H1 (cell line): ENCODE data around the gene ADIPOR2. TPM values are rescaled to one million over a fixed set of nuclear protein-coding genes. Genes with fewer than 3 reads are reported as not detected.

Experiments
- CTCF ChIA-PET: fragments of 300-600 bp; sonication (Branson Sonifier 250); formaldehyde crosslinking; loops from one replicate; lab custom pipeline; 2021; ENCODE audit not compliant: partially characterized antibody; lab: Charles Lee
- POLR2A ChIA-PET: fragments of 300-600 bp; sonication (Branson Sonifier 250); formaldehyde crosslinking; loops from one replicate; lab custom pipeline; 2021; ENCODE audit warnings: inconsistent platforms; ENCODE audit not compliant: partially characterized antibody; lab: Charles Lee
- DNase-seq, 2 experiments: peaks; one replicate each; pipeline versions ENCODE4 v3.0.0 to v3.0.0-alpha.2; 2010 to 2022; ENCODE audit warnings: low spot score in 2 of 2, low read depth in 1 of 2, mixed read lengths in 1 of 2
- FAIRE-seq: peaks from 2 replicates; lab custom pipeline; 2011; peaks lifted over from hg19 to GRCh38; lab: Jason Lieb, UNC
- H2AFZ ChIP-seq: 2 replicates; pipeline ENCODE4 v1.8.1; 2012; ENCODE audit warnings: low read length, inconsistent platforms
- H2AK5ac ChIP-seq: 2 replicates; pipeline ENCODE4 v1.6.1; 2013; ENCODE audit warnings: low read depth, low read length
- H2BK120ac ChIP-seq: replicated peaks from 2 replicates; pipeline ENCODE3; 2013; ENCODE audit warnings: low read depth, low read length, inconsistent platforms
- H2BK12ac ChIP-seq: 2 replicates; pipeline ENCODE4 v1.6.1; 2013; ENCODE audit warnings: low read depth, low read length
- H2BK15ac ChIP-seq: 2 replicates; pipeline ENCODE4 v1.6.1; 2013; ENCODE audit warnings: low read length
- H2BK20ac ChIP-seq: 2 replicates; pipeline ENCODE4 v1.6.1; 2013; ENCODE audit warnings: low read length
- H2BK5ac ChIP-seq: 2 replicates; pipeline ENCODE4 v1.6.1; 2013; ENCODE audit warnings: low read depth, low read length
- H3K14ac ChIP-seq: 2 replicates; pipeline ENCODE4 v1.6.1; 2013; ENCODE audit warnings: inconsistent platforms; ENCODE audit not compliant: insufficient read length
- H3K18ac ChIP-seq: 2 replicates; pipeline ENCODE4 v1.6.1; 2013; ENCODE audit warnings: low read length; ENCODE audit errors: extremely low read depth
- H3K23ac ChIP-seq: 2 replicates; pipeline ENCODE4 v1.6.1; 2013; ENCODE audit warnings: inconsistent platforms; ENCODE audit not compliant: insufficient read length
- H3K23me2 ChIP-seq: 2 replicates; pipeline ENCODE4 v1.6.1; 2013; ENCODE audit warnings: low read depth, low read length
- H3K27ac ChIP-seq: 2 replicates; pipeline ENCODE4 v1.6.1; 2011; ENCODE audit warnings: low read depth, low read length, inconsistent platforms
- H3K27me3 ChIP-seq, 4 experiments: replicated peaks in 1 of 4; 1 replicate in 1 of 4; 2 replicates in 3 of 4; pipeline versions ENCODE4 v1.6.1 to v1.8.1; 2011 to 2013; ENCODE audit warnings: low read length in 3 of 4, mild to moderate bottlenecking in 3 of 4, inconsistent platforms in 2 of 4, mixed read lengths in 2 of 4, moderate library complexity in 1 of 4; ENCODE audit not compliant: control insufficient read depth in 3 of 4, insufficient read depth in 3 of 4; ENCODE audit errors: extremely low read depth in 1 of 4
- H3K36me3 ChIP-seq, 4 experiments: 2 replicates each; pipeline versions ENCODE4 v1.6.1 to v1.8.1; 2011 to 2013; ENCODE audit warnings: mild to moderate bottlenecking in 4 of 4, low read length in 3 of 4, moderate library complexity in 2 of 4, control low read depth in 1 of 4, inconsistent platforms in 1 of 4; ENCODE audit not compliant: insufficient read depth in 4 of 4, control insufficient read depth in 2 of 4
- H3K4ac ChIP-seq: replicated peaks from 2 replicates; pipeline ENCODE3; 2013; ENCODE audit warnings: low read length, low read depth, mixed read lengths, inconsistent platforms; ENCODE audit not compliant: insufficient read length
- H3K4me1 ChIP-seq, 4 experiments: replicated peaks in 1 of 4; 1 replicate in 1 of 4; 2 replicates in 3 of 4; pipeline versions ENCODE4 v1.6.1 to v1.8.1; 2011 to 2013; ENCODE audit warnings: low read length in 3 of 4, inconsistent platforms in 2 of 4, mixed read lengths in 1 of 4; ENCODE audit not compliant: insufficient read depth in 4 of 4, control insufficient read depth in 3 of 4
- H3K4me2 ChIP-seq, 2 experiments: 2 replicates each; pipeline versions ENCODE4 v1.6.1 to v1.8.1; 2011 to 2013; ENCODE audit warnings: low read depth in 2 of 2, low read length in 2 of 2, control low read depth in 1 of 2, inconsistent platforms in 1 of 2, mild to moderate bottlenecking in 1 of 2; ENCODE audit not compliant: insufficient read depth in 1 of 2
- H3K4me3 ChIP-seq, 4 experiments: fragments of 200-600, 300-600 bp in 1 of 4; sonication (generic), shearing (Covaris generic), sonication (Bioruptor Twin) in 1 of 4; 2 replicates each; pipeline versions ENCODE4 v1.5.1 to v1.8.1; 2011 to 2016; ENCODE audit warnings: low read length in 4 of 4, low read depth in 3 of 4, control low read depth in 2 of 4, inconsistent platforms in 2 of 4, mild to moderate bottlenecking in 2 of 4, mixed read lengths in 1 of 4, moderate library complexity in 1 of 4; ENCODE audit not compliant: insufficient read depth in 2 of 4; ENCODE audit errors: extremely low read depth in 1 of 4
- H3K56ac ChIP-seq: replicated peaks from 2 replicates; pipeline ENCODE3; 2013; ENCODE audit warnings: low read depth, mild to moderate bottlenecking, mixed read lengths, low read length, inconsistent platforms; ENCODE audit not compliant: insufficient read length
- H3K79me1 ChIP-seq: 2 replicates; pipeline ENCODE4 v1.6.1; 2013; ENCODE audit warnings: low read depth, low read length, control low read depth
- H3K79me2 ChIP-seq, 2 experiments: 2 replicates each; pipeline versions ENCODE4 v1.6.1 to v1.8.1; 2012 to 2013; ENCODE audit warnings: low read length in 2 of 2, mild to moderate bottlenecking in 2 of 2, inconsistent platforms in 1 of 2; ENCODE audit not compliant: insufficient read depth in 2 of 2, control insufficient read depth in 1 of 2
- H3K9ac ChIP-seq, 4 experiments: replicated peaks in 1 of 4; 1 replicate in 1 of 4; 2 replicates in 3 of 4; pipeline versions ENCODE4 v1.6.1 to v1.8.1; 2011 to 2013; ENCODE audit warnings: low read depth in 3 of 4, low read length in 3 of 4, control low read depth in 2 of 4, mild to moderate bottlenecking in 2 of 4, moderate library complexity in 2 of 4, inconsistent platforms in 1 of 4; ENCODE audit errors: extremely low read depth in 1 of 4
- H3K9me3 ChIP-seq, 2 experiments: 2 replicates each; pipeline versions ENCODE4 v1.6.1 to v1.8.1; 2012 to 2013; ENCODE audit warnings: mild to moderate bottlenecking in 2 of 2, moderate library complexity in 2 of 2, control low read depth in 1 of 2, inconsistent platforms in 1 of 2, low read depth in 1 of 2, low read length in 1 of 2, mixed read lengths in 1 of 2; ENCODE audit not compliant: insufficient read depth in 2 of 2
- H4K20me1 ChIP-seq, 2 experiments: replicated peaks in 1 of 2; 2 replicates each; pipeline versions ENCODE3 to v1.8.1; 2011 to 2013; ENCODE audit warnings: inconsistent platforms in 2 of 2, low read length in 2 of 2, mild to moderate bottlenecking in 1 of 2; ENCODE audit not compliant: insufficient read depth in 2 of 2, control insufficient read depth in 1 of 2
- H4K5ac ChIP-seq: 2 replicates; pipeline ENCODE4 v1.6.1; 2013; ENCODE audit warnings: low read length, low read depth, mixed read lengths, inconsistent platforms; ENCODE audit not compliant: insufficient read length
- H4K8ac ChIP-seq: 2 replicates; pipeline ENCODE4 v1.8.0; 2013; ENCODE audit warnings: mild to moderate bottlenecking, moderate library complexity, low read length, inconsistent platforms; ENCODE audit not compliant: insufficient read depth; ENCODE audit errors: extremely low read depth
- H4K91ac ChIP-seq: replicated peaks from 2 replicates; pipeline ENCODE3; 2013; ENCODE audit warnings: low read length, mixed read lengths, inconsistent platforms; ENCODE audit not compliant: insufficient read length
- CTCF ChIP-seq, 3 experiments: IDR thresholded peaks; 1 replicate in 2 of 3; 2 replicates in 1 of 3; pipeline versions ENCODE4 v1.5.1 to v1.6.1; 2011; ENCODE audit warnings: low read length in 3 of 3, mild to moderate bottlenecking in 3 of 3, inconsistent platforms in 2 of 3, low read depth in 1 of 3, moderate library complexity in 1 of 3; ENCODE audit not compliant: insufficient read depth in 1 of 3; ENCODE audit errors: control extremely low read depth in 1 of 3
- EP300 ChIP-seq, 2 experiments: IDR thresholded peaks; 1 replicate in 1 of 2; 2 replicates in 1 of 2; pipeline ENCODE4 v1.6.1; 2011 to 2012; ENCODE audit warnings: low read depth in 2 of 2, low read length in 2 of 2, mild to moderate bottlenecking in 2 of 2, borderline replicate concordance in 1 of 2, inconsistent platforms in 1 of 2, moderate library complexity in 1 of 2
- GTF2F1 ChIP-seq: IDR thresholded peaks from 2 replicates; pipeline ENCODE4 v1.6.1; 2012; ENCODE audit warnings: low read depth, low read length, improper control_type of control experiment, borderline replicate concordance
- POLR2A ChIP-seq, 2 experiments: IDR thresholded peaks; 1 replicate in 1 of 2; 2 replicates in 1 of 2; pipeline ENCODE4 v1.6.1; 2011; ENCODE audit warnings: low read depth in 2 of 2, low read length in 2 of 2, mild to moderate bottlenecking in 2 of 2; ENCODE audit errors: control extremely low read depth in 1 of 2
- SRF ChIP-seq: IDR thresholded peaks from 2 replicates; pipeline ENCODE4 v1.6.1; 2011; ENCODE audit warnings: mild to moderate bottlenecking, low read depth, low read length, moderate library complexity
- YY1 ChIP-seq: IDR thresholded peaks from 2 replicates; pipeline ENCODE4 v1.6.1; 2011; ENCODE audit warnings: low read depth, mild to moderate bottlenecking, low read length
- ZNF274 ChIP-seq: IDR thresholded peaks from 2 replicates; pipeline ENCODE4 v1.7.0; 2012; ENCODE audit warnings: low read length, borderline replicate concordance; ENCODE audit errors: extremely low read depth
- WGBS, 2 experiments: shearing (Covaris generic) in 1 of 2; methylation state at CpG; one replicate each; pipeline versions ENCODE4 v1.1.6 to v1.1.7; 2013 to 2015; ENCODE audit warnings: low lambda C conversion rate in 2 of 2, mixed read lengths in 2 of 2, inconsistent platforms in 1 of 2, low coverage in 1 of 2, missing lambda C conversion rate in 1 of 2; ENCODE audit not compliant: insufficient replicate concordance in 2 of 2, insufficient coverage in 1 of 2, insufficient read length in 1 of 2; ENCODE audit errors: extremely low coverage in 1 of 2, missing lambda C conversion rate in 1 of 2; 5-methylcytosine and 5-hydroxymethylcytosine counted together
- polyA plus RNA-seq, 7 experiments: library from polyadenylated mRNA; depleted of rRNA in 3 of 7; stranded (reverse) in 5 of 7; unstranded in 2 of 7; fragments of >200 nt in 5 of 7; fragments of 200-250 nt in 2 of 7; gene quantifications; 1 replicate in 5 of 7; 2 replicates in 1 of 7; 4 replicates in 1 of 7; pipeline versions ENCODE4 v1.2.1 to v1.2.3, GENCODE V29; 2011 to 2013; ENCODE audit warnings: missing spikeins in 2 of 7, mixed read lengths in 2 of 7
- total RNA-seq: library from RNA; stranded (reverse); fragmentation: NEBNext Ultra II Directional; extraction: Animal tissue kit (Norgen Biotek cat#: 25700); gene quantifications from 2 replicates; pipeline ENCODE4 v1.2.1, GENCODE V29; 2021

Gene ADIPOR2
- total and polyA plus RNA-seq, 2 of the 8 experiments (the other 6 are each of a cell fraction or from before 2014, with no cell fraction given) = 17.5 to 50.8 TPM

DNA sequence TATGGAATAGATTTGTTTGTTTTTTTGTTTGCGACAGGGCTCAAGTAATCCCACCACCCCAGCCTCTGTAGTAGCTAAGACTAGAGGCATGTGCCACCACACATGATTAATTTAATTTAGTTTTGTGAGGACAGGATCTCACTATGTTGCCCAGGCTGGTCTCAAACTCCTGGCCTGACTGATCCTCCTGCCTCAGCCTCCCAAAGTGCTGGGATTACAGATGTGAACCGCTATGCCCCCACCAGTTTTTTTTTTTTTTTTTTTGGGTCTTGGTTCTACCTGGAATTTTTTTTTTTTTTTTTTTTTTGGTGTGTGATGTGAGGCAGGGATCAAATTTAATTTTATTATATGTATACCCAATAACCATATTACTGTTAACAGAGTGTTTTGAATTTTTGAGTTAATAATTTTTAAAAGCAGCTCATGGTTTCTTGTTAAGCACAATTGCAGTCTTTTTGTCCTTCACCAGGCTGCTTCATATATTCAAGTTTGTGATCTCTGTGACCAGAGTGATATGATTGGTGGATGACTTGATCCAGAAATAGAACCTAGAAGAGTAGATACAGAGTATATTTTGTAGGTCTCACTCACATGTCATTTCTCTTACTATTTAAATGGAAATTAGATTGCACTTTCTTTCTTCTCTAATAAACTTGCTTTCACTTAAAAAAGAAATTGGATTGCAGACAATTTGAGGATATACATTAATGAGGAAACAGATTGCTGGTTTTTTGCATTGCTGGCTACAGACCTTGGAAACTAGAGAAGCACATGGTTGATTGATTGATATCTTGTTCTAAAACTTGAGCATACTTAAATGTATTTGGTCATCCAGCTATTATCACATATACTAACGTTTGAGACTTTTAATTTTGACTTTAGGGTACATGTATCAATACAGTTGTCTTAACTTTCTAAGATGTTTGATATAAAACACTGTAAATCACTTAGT lies 13.2 kb downstream of the ADIPOR2 start:
- no peak overlapping the region for H3K14ac ChIP-seq
- no peak overlapping the region for H3K23ac ChIP-seq
- H3K79me2 ChIP-seq = peaks cover 0 to 99% of the 10 kb centered on the region in 2 experiments; a peak in 3 of 4 replicates
- no peaks in the 10 kb centered on the region for H3K27me3 ChIP-seq
- no peak overlapping the region for H4K91ac ChIP-seq
- no peak overlapping the region for H3K9ac ChIP-seq
- H3K9me3 ChIP-seq = no peaks in the 10 kb centered on the region
- H3K36me3 ChIP-seq = no peaks in the 10 kb centered on the region; a peak in 2 of 8 replicates
- FAIRE-seq (no peak), DNase-seq (no peak)
- H2AK5ac ChIP-seq = no peak overlapping the region
- no peak overlapping the region for H2AFZ ChIP-seq
- H2BK15ac ChIP-seq = no peak overlapping the region
- no peak overlapping the region for H3K56ac ChIP-seq
- no peak overlapping the region for H2BK120ac ChIP-seq
- no peak overlapping the region for H2BK20ac ChIP-seq
- no peak overlapping the region for H2BK12ac ChIP-seq
- H4K5ac ChIP-seq = no peak overlapping the region
- ChIA-PET POLR2A (interaction anchor here (1.0 kb wide), 1 partner anchor 13 kb away, joined by 3 read pairs; the partner anchor contains the start of gene ADIPOR2), CTCF (interaction anchor here (1.4 kb wide), 1 partner anchor 86 kb away, joined by 4 read pairs; no protein-coding TSS in a partner anchor)
- no peaks in the 10 kb centered on the region for H3K4me1 ChIP-seq
- peaks cover 3 to 4% of the 10 kb centered on the region in 2 experiments for H4K20me1 ChIP-seq
- H3K4ac ChIP-seq = no peak overlapping the region
- H3K18ac ChIP-seq = no peak overlapping the region
- TF ChIP-seq CTCF (IDR thresholded peaks at IDR 0.05; ENCODE audit: control extremely low read depth in 1 of 3, insufficient read depth in 1 of 3, low read depth in 1 of 3, low read length in 3 of 3) (no peak), POLR2A (IDR thresholded peaks at IDR 0.05; ENCODE audit: control extremely low read depth in 1 of 2, low read depth in 2 of 2, low read length in 2 of 2) (no peak), ZNF274 (no peak), SRF (no peak), EP300 (IDR thresholded peaks at IDR 0.05; ENCODE audit: borderline replicate concordance in 1 of 2, low read depth in 2 of 2, low read length in 2 of 2) (no peak), GTF2F1 (no peak), YY1 (no peak)
- H3K4me3 ChIP-seq = no peak overlapping the region
- H3K79me1 ChIP-seq = peaks cover 4% of the 10 kb centered on the region
- no peak overlapping the region for H3K27ac ChIP-seq
- no peak overlapping the region for H4K8ac ChIP-seq
- no peaks in the 10 kb centered on the region for H3K23me2 ChIP-seq
- H2BK5ac ChIP-seq = no peak overlapping the region
- WGBS, 2 experiments = 83% methylated on average over 3 of the region's 3 CpGs; no CpG with 5 or more reads in 1 of the 2 experiments
- no peak overlapping the region for H3K4me2 ChIP-seq
